OCI-LY3 (cell line): Measurements from ENCODE around the gene CNGA1.

ENCODE experiments used
- H2AFZ ChIP-seq: fragments of 200-600, 300-600 bp; shearing (Covaris generic); 2 replicates; pipeline ENCODE4 v1.6.0; 2014; ENCODE audit warnings: antibody characterized with exemption, low read depth, low read length
- H3K27ac ChIP-seq: fragments of 200-600, 300-600 bp; sonication (generic); 2 replicates; pipeline ENCODE4 v1.5.1; 2014; ENCODE audit warnings: mild to moderate bottlenecking, low read length, moderate library complexity, mixed read lengths
- H3K27me3 ChIP-seq: fragments of 200-600, 300-600 bp; sonication (generic); 2 replicates; pipeline ENCODE4 v1.6.1; 2014; ENCODE audit warnings: low read depth, low read length, mixed read lengths
- H3K36me3 ChIP-seq: fragments of 200-600, 300-600 bp; sonication (generic); replicated peaks from 2 replicates; pipeline ENCODE3; 2014; ENCODE audit warnings: low read depth, low read length, mixed read lengths
- H3K4me1 ChIP-seq: fragments of 300-600, 200-600 bp; sonication (generic); 2 replicates; pipeline ENCODE4 v1.6.1; 2014; ENCODE audit warnings: low read length, mixed read lengths
- H3K4me2 ChIP-seq: fragments of 200-600, 300-600 bp; sonication (generic); 2 replicates; pipeline ENCODE4 v1.6.1; 2014; ENCODE audit warnings: low read length, mixed read lengths
- H3K4me3 ChIP-seq: fragments of 300-600, 200-600 bp; sonication (generic); 2 replicates; pipeline ENCODE4 v1.5.1; 2014; ENCODE audit warnings: antibody characterized with exemption, mild to moderate bottlenecking, low read length, moderate library complexity
- H3K79me2 ChIP-seq: fragments of 300-600, 200-600 bp; shearing (Covaris generic); 2 replicates; pipeline ENCODE4 v1.6.1; 2014; ENCODE audit warnings: mild to moderate bottlenecking, low read length, mixed read lengths
- H3K9ac ChIP-seq: fragments of 300-600, 200-600 bp; shearing (Covaris generic); 2 replicates; pipeline ENCODE4 v1.6.0; 2014; ENCODE audit warnings: mild to moderate bottlenecking, low read length, moderate library complexity
- H3K9me3 ChIP-seq: fragments of 200-600, 300-600 bp; shearing (Covaris generic); 2 replicates; pipeline ENCODE4 v1.6.1; 2014; ENCODE audit warnings: low read length, mixed read lengths; ENCODE audit not compliant: insufficient read depth
- H4K20me1 ChIP-seq: fragments of 200-600, 300-600 bp; sonication (generic); 2 replicates; pipeline ENCODE4 v1.6.1; 2016; ENCODE audit warnings: low read length, mixed read lengths; ENCODE audit not compliant: insufficient read depth
- CTCF ChIP-seq: fragments of 200-600, 300-600 bp; sonication (generic); IDR thresholded peaks from 2 replicates; pipeline ENCODE4 v1.5.1; 2014; ENCODE audit warnings: antibody characterized with exemption, low read length, low read depth
- EZH2phosphoT487 ChIP-seq: fragments of 200-600 bp; shearing (Covaris generic); IDR thresholded peaks from 2 replicates; pipeline ENCODE4 v1.6.1; 2018; ENCODE audit warnings: antibody characterized with exemption, mixed run types, low read depth

CNGA1 gene

GRCh38 chr4:47913330-47913729 lies 103.2 kb downstream of the CNGA1 start:
- H3K27ac ChIP-seq: peak overlapping the region; percentile 59; the same call in 1 of the 2 replicates
- peaks cover 4% of the 10 kb centered on the region; the same call in 1 of the 2 replicates for H4K20me1 ChIP-seq
- no peaks in the 10 kb centered on the region for H3K9me3 ChIP-seq
- TF ChIP-seq CTCF: no peak
- no peak for TF ChIP-seq EZH2phosphoT487
- no peaks in the 10 kb centered on the region for H3K27me3 ChIP-seq
- peak overlapping the region; percentile 94 for H3K9ac ChIP-seq
- H3K4me2 ChIP-seq: peak overlapping the region; percentile 95
- H3K4me1 ChIP-seq: peaks cover 35% of the 10 kb centered on the region
- peaks cover 29% of the 10 kb centered on the region for H3K36me3 ChIP-seq
- peaks cover 50% of the 10 kb centered on the region for H3K79me2 ChIP-seq
- peak overlapping the region; percentile 93 for H3K4me3 ChIP-seq
- peak overlapping the region; percentile 42; the same call in 1 of the 2 replicates for H2AFZ ChIP-seq

GRCh38 chr4:47907089-47907646 lies 109.3 kb downstream of the CNGA1 start:
- peaks cover 4% of the 10 kb centered on the region; the same call in 1 of the 2 replicates for H4K20me1 ChIP-seq
- H3K27me3 ChIP-seq: no peaks in the 10 kb centered on the region
- no peak overlapping the region for H3K27ac ChIP-seq
- H3K9ac ChIP-seq: no peak overlapping the region
- peaks cover 15% of the 10 kb centered on the region for H3K4me1 ChIP-seq
- no peaks in the 10 kb centered on the region for H3K9me3 ChIP-seq
- H2AFZ ChIP-seq: no peak overlapping the region
- TF ChIP-seq EZH2phosphoT487 (no peak), CTCF (no peak)
- peaks cover 46% of the 10 kb centered on the region for H3K79me2 ChIP-seq
- H3K36me3 ChIP-seq: peaks cover 60% of the 10 kb centered on the region
- H3K4me2 ChIP-seq: no peak overlapping the region
- no peak overlapping the region for H3K4me3 ChIP-seq

GRCh38 chr4:47899639-47900038 lies 116.8 kb downstream of the CNGA1 start:
- H3K27me3 ChIP-seq: no peaks in the 10 kb centered on the region
- peaks cover 61% of the 10 kb centered on the region for H3K36me3 ChIP-seq
- H3K4me3 ChIP-seq: no peak overlapping the region
- no peaks in the 10 kb centered on the region for H3K9me3 ChIP-seq
- no peaks in the 10 kb centered on the region for H3K4me1 ChIP-seq
- no peaks in the 10 kb centered on the region for H4K20me1 ChIP-seq
- no peak overlapping the region for H2AFZ ChIP-seq
- H3K9ac ChIP-seq: no peak overlapping the region
- no peak overlapping the region for H3K4me2 ChIP-seq
- H3K27ac ChIP-seq: no peak overlapping the region
- no peak for TF ChIP-seq CTCF
- TF ChIP-seq EZH2phosphoT487: no peak
- H3K79me2 ChIP-seq: peaks cover 4% of the 10 kb centered on the region; the same call in 1 of the 2 replicates

GRCh38 chr4:47891928-47892327 lies 124.6 kb downstream of the CNGA1 start:
- Histone ChIP-seq H2AFZ (no peak overlapping the region), H3K27me3 (no peaks in the 10 kb centered on the region), H3K9ac (no peak overlapping the region), H3K4me2 (no peak overlapping the region), H3K4me1 (no peaks in the 10 kb centered on the region), H3K79me2 (no peaks in the 10 kb centered on the region), H4K20me1 (no peaks in the 10 kb centered on the region), H3K4me3 (no peak overlapping the region), H3K27ac (no peak overlapping the region), H3K9me3 (no peaks in the 10 kb centered on the region), H3K36me3 (peaks cover 76% of the 10 kb centered on the region)
- no peak for TF ChIP-seq CTCF
- TF ChIP-seq EZH2phosphoT487: no peak
